Kidney (tissue), 14 donors: ENCODE data around the gene VEZT. TPM values are rescaled to one million over a fixed set of nuclear protein-coding genes. Genes with fewer than 3 reads are reported as not detected.
"Not testable (repeated sequence)": the region's sequence is repeated elsewhere in the genome, so short reads cannot be mapped to it uniquely, and the experiment has no call there.

Source experiments
- DNase-seq, 5 donors: peaks; one replicate each; pipeline ENCODE4 v3.0.0-alpha.2; 2013 to 2020
- FAIRE-seq: peaks from 2 replicates; lab custom pipeline; 2012; peaks lifted over from hg19 to GRCh38; lab: Jason Lieb, UNC
- H3K27ac ChIP-seq, 2 donors: one replicate each; pipeline ENCODE4 v1.7.0; 2013; ENCODE audit warnings: low read depth in 2 of 2, low read length in 2 of 2, inconsistent platforms in 1 of 2
- H3K27me3 ChIP-seq: one replicate; pipeline ENCODE4 v1.7.1; 2013; ENCODE audit warnings: low read length, inconsistent platforms; ENCODE audit not compliant: control insufficient read depth, insufficient read depth
- H3K36me3 ChIP-seq, 3 donors: one replicate each; pipeline versions ENCODE4 v1.7.0 to v1.7.1; 2013; ENCODE audit warnings: low read length in 3 of 3, control low read depth in 1 of 3, inconsistent platforms in 1 of 3; ENCODE audit not compliant: insufficient read depth in 3 of 3, control insufficient read depth in 2 of 3
- H3K4me1 ChIP-seq, 3 donors: one replicate each; pipeline versions ENCODE4 v1.7.0 to v1.7.1; 2013; ENCODE audit warnings: low read length in 3 of 3, inconsistent platforms in 1 of 3, low read depth in 1 of 3; ENCODE audit not compliant: control insufficient read depth in 2 of 3, insufficient read depth in 2 of 3
- H3K4me3 ChIP-seq, 3 donors: one replicate each; pipeline versions ENCODE4 v1.7.0 to v1.8.1; 2013; ENCODE audit warnings: low read length in 3 of 3, control low read depth in 1 of 3, inconsistent platforms in 1 of 3
- H3K9ac ChIP-seq, 3 donors: one replicate each; pipeline versions ENCODE4 v1.7.0 to v1.7.1; 2013; ENCODE audit warnings: low read length in 3 of 3, control low read depth in 1 of 3, inconsistent platforms in 1 of 3
- H3K9me3 ChIP-seq, 3 donors: one replicate each; pipeline versions ENCODE4 v1.7.0 to v1.7.1; 2013; ENCODE audit warnings: low read length in 3 of 3, control low read depth in 1 of 3, inconsistent platforms in 1 of 3; ENCODE audit not compliant: control insufficient read depth in 2 of 3, insufficient read depth in 1 of 3
- CTCF ChIP-seq: IDR thresholded peaks from 3 replicates; pipeline ENCODE4 v1.5.1; 2012; ENCODE audit warnings: mild to moderate bottlenecking, moderate library complexity, borderline replicate concordance; ENCODE audit not compliant: insufficient read depth; ENCODE audit errors: extremely low read depth
- intact Hi-C: fragments of 100-400 bp; cut with DNase I; formaldehyde crosslinking; loops from one replicate; pipeline ENCODE4 v1.11.1; 2022
- polyA plus RNA-seq: library from polyadenylated mRNA; stranded (reverse); fragments of 350-450 nt; fragmentation: Illumina TruSeq; extraction: RNeasy Lipid Tissue Mini Kit (QIAGEN cat#74804); gene quantifications from one replicate; pipeline ENCODE4 v1.2.3, GENCODE V29; 2014; ENCODE audit warnings: low read depth, low replicate concordance; ENCODE audit not compliant: insufficient read depth
- total RNA-seq: library from RNA; stranded (reverse); fragmentation: NEBNext Ultra II Directional; extraction: Animal tissue kit (Norgen Biotek cat#: 25700); gene quantifications from one replicate; pipeline ENCODE4 v1.2.1, GENCODE V29; 2021
- donor health status: control.
- donor health status: control.
- donor health status: control.
- donor health status: control.
- donor health status: control.
- donor health status: DM: yes; HTN: yes; CAD: no.
- donor health status: Normal renal cell carcinoma (clear cell type).

Gene VEZT
- total and polyA plus RNA-seq, 2 donors from 2014 or later: 24.8 to 69.0 TPM

GRCh38 chr12:95322326-95322725 is 104.7 kb downstream of the VEZT start:
- no peak overlapping the region for H3K9ac ChIP-seq
- DNase-seq (no peak), FAIRE-seq (no peak)
- no peak overlapping the region for H3K27ac ChIP-seq
- intact Hi-C loops: no loop called here
- H3K27me3 ChIP-seq: no peaks in the 10 kb centered on the region
- no peaks in the 10 kb centered on the region for H3K9me3 ChIP-seq
- H3K36me3 ChIP-seq: no peaks in the 10 kb centered on the region
- no peak overlapping the region for H3K4me3 ChIP-seq
- H3K4me1 ChIP-seq: no peaks in the 10 kb centered on the region
- TF ChIP-seq CTCF: no peak

DNA sequence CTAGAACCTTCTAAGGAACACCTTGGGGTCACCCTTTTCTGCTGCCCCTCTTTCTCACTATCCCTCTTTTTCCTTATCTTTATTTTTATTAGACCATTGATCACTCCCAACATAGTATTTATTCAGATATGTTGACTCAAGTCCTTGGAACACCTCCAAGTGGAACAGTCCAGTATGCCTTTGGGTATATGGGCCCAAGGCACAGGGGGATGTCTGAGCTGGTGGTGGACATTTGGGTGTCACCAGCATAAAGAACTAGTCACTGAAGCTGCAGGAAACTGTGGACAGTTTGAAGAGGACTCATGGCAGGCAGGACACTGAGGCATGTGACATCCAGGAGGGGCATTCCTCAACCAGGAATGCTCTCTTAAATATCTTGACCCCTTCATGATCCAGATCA is 105.6 kb downstream of the VEZT start:
- FAIRE-seq (no peak), DNase-seq (no peak)
- Histone ChIP-seq H3K36me3 (no peaks in the 10 kb centered on the region), H3K9ac (no peak overlapping the region), H3K4me1 (no peaks in the 10 kb centered on the region), H3K27me3 (no peaks in the 10 kb centered on the region), H3K27ac (no peak overlapping the region), H3K9me3 (no peaks in the 10 kb centered on the region), H3K4me3 (no peak overlapping the region)
- intact Hi-C loops: no loop called here
- TF ChIP-seq CTCF: no peak

DNA sequence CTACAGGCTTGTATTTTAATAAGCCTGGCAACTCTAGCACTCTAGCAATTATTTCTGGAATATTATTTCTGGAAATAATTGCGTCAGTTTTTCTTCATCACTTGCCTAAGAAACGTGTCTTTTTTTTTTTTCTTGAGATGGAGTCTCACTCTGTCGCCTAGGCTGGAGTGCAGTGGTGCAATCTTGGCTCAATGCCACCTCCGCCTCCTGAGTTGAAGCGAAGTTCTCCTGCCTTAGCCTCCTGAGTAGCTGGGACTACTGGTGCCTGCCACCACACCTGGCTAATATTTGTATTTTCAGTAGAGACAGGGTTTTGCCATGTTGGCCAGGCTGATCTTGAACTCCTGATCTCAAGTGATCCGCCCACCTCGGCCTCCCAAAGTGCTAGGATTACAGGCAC is 106.6 kb downstream of the VEZT start:
- DNase-seq, H3K9me3 ChIP-seq, H3K27me3 ChIP-seq, H3K4me1 ChIP-seq, intact Hi-C loops, H3K4me3 ChIP-seq, H3K36me3 ChIP-seq, H3K27ac ChIP-seq, H3K9ac ChIP-seq, FAIRE-seq: not testable (repeated sequence)

- Histone ChIP-seq H3K27ac (no peak overlapping the region), H3K4me1 (no peaks in the 10 kb centered on the region), H3K4me3 (no peak overlapping the region), H3K27me3 (no peaks in the 10 kb centered on the region), H3K9ac (no peak overlapping the region), H3K36me3 (no peaks in the 10 kb centered on the region), H3K9me3 (no peaks in the 10 kb centered on the region)
- no peak for TF ChIP-seq CTCF
- DNase-seq: no peak
- no peak for FAIRE-seq
- intact Hi-C loops: no loop called here
These were observed 107.9 kb downstream of the VEZT start for GRCh38 chr12:95325501-95325900.
